OCI-LY3 (cell line): ENCODE measurements around the gene PPP6R2.

Experiments used
- H2AFZ ChIP-seq: fragments of 200-600, 300-600 bp; shearing (Covaris generic); 2 replicates; pipeline ENCODE4 v1.6.0; 2014; ENCODE audit warnings: antibody characterized with exemption, low read depth, low read length
- H3K27ac ChIP-seq: fragments of 200-600, 300-600 bp; sonication (generic); 2 replicates; pipeline ENCODE4 v1.5.1; 2014; ENCODE audit warnings: mild to moderate bottlenecking, low read length, moderate library complexity, mixed read lengths
- H3K27me3 ChIP-seq: fragments of 200-600, 300-600 bp; sonication (generic); 2 replicates; pipeline ENCODE4 v1.6.1; 2014; ENCODE audit warnings: low read depth, low read length, mixed read lengths
- H3K36me3 ChIP-seq: fragments of 200-600, 300-600 bp; sonication (generic); replicated peaks from 2 replicates; pipeline ENCODE3; 2014; ENCODE audit warnings: low read depth, low read length, mixed read lengths
- H3K4me1 ChIP-seq: fragments of 300-600, 200-600 bp; sonication (generic); 2 replicates; pipeline ENCODE4 v1.6.1; 2014; ENCODE audit warnings: low read length, mixed read lengths
- H3K4me2 ChIP-seq: fragments of 200-600, 300-600 bp; sonication (generic); 2 replicates; pipeline ENCODE4 v1.6.1; 2014; ENCODE audit warnings: low read length, mixed read lengths
- H3K4me3 ChIP-seq: fragments of 300-600, 200-600 bp; sonication (generic); 2 replicates; pipeline ENCODE4 v1.5.1; 2014; ENCODE audit warnings: antibody characterized with exemption, mild to moderate bottlenecking, low read length, moderate library complexity
- H3K79me2 ChIP-seq: fragments of 300-600, 200-600 bp; shearing (Covaris generic); 2 replicates; pipeline ENCODE4 v1.6.1; 2014; ENCODE audit warnings: mild to moderate bottlenecking, low read length, mixed read lengths
- H3K9ac ChIP-seq: fragments of 300-600, 200-600 bp; shearing (Covaris generic); 2 replicates; pipeline ENCODE4 v1.6.0; 2014; ENCODE audit warnings: mild to moderate bottlenecking, low read length, moderate library complexity
- H3K9me3 ChIP-seq: fragments of 200-600, 300-600 bp; shearing (Covaris generic); 2 replicates; pipeline ENCODE4 v1.6.1; 2014; ENCODE audit warnings: low read length, mixed read lengths; ENCODE audit not compliant: insufficient read depth
- H4K20me1 ChIP-seq: fragments of 200-600, 300-600 bp; sonication (generic); 2 replicates; pipeline ENCODE4 v1.6.1; 2016; ENCODE audit warnings: low read length, mixed read lengths; ENCODE audit not compliant: insufficient read depth
- CTCF ChIP-seq: fragments of 200-600, 300-600 bp; sonication (generic); IDR thresholded peaks from 2 replicates; pipeline ENCODE4 v1.5.1; 2014; ENCODE audit warnings: antibody characterized with exemption, low read length, low read depth
- EZH2phosphoT487 ChIP-seq: fragments of 200-600 bp; shearing (Covaris generic); IDR thresholded peaks from 2 replicates; pipeline ENCODE4 v1.6.1; 2018; ENCODE audit warnings: antibody characterized with exemption, mixed run types, low read depth

Gene PPP6R2

GRCh38 chr22:50418624-50419023 is 75.5 kb downstream of the PPP6R2 start:
- Histone ChIP-seq H3K27ac (no peak overlapping the region), H3K36me3 (peaks cover 2% of the 10 kb centered on the region), H3K9me3 (no peaks in the 10 kb centered on the region), H3K4me3 (no peak overlapping the region), H3K27me3 (no peaks in the 10 kb centered on the region), H3K79me2 (no peaks in the 10 kb centered on the region), H3K4me2 (no peak overlapping the region), H2AFZ (no peak overlapping the region), H4K20me1 (no peaks in the 10 kb centered on the region), H3K4me1 (no peaks in the 10 kb centered on the region), H3K9ac (no peak overlapping the region)
- no peak for TF ChIP-seq EZH2phosphoT487
- TF ChIP-seq CTCF = no peak

GRCh38 chr22:50419116-50419515 is 76.0 kb downstream of the PPP6R2 start:
- H3K4me2 ChIP-seq = no peak overlapping the region
- TF ChIP-seq EZH2phosphoT487 (no peak), CTCF (no peak)
- no peaks in the 10 kb centered on the region for H3K79me2 ChIP-seq
- no peaks in the 10 kb centered on the region for H3K9me3 ChIP-seq
- H3K9ac ChIP-seq = no peak overlapping the region
- H3K4me3 ChIP-seq = no peak overlapping the region
- no peak overlapping the region for H3K27ac ChIP-seq
- no peaks in the 10 kb centered on the region for H4K20me1 ChIP-seq
- H2AFZ ChIP-seq = no peak overlapping the region
- H3K4me1 ChIP-seq = no peaks in the 10 kb centered on the region
- no peaks in the 10 kb centered on the region for H3K27me3 ChIP-seq
- peaks cover 2% of the 10 kb centered on the region for H3K36me3 ChIP-seq

GRCh38 chr22:50420015-50420414 is 76.9 kb downstream of the PPP6R2 start:
- TF ChIP-seq CTCF (no peak), EZH2phosphoT487 (no peak)
- Histone ChIP-seq H3K36me3 (peaks cover 4% of the 10 kb centered on the region), H3K79me2 (no peaks in the 10 kb centered on the region), H3K4me1 (no peaks in the 10 kb centered on the region), H3K27ac (no peak overlapping the region), H4K20me1 (no peaks in the 10 kb centered on the region), H3K4me3 (no peak overlapping the region), H3K4me2 (no peak overlapping the region), H3K27me3 (no peaks in the 10 kb centered on the region), H3K9me3 (no peaks in the 10 kb centered on the region), H2AFZ (no peak overlapping the region), H3K9ac (no peak overlapping the region)

GRCh38 chr22:50420581-50420980 is 77.5 kb downstream of the PPP6R2 start:
- Histone ChIP-seq H3K79me2 (no peaks in the 10 kb centered on the region), H2AFZ (no peak overlapping the region), H4K20me1 (no peaks in the 10 kb centered on the region), H3K36me3 (peaks cover 7% of the 10 kb centered on the region), H3K27ac (no peak overlapping the region), H3K27me3 (no peaks in the 10 kb centered on the region), H3K9ac (no peak overlapping the region), H3K4me1 (no peaks in the 10 kb centered on the region), H3K4me3 (no peak overlapping the region), H3K9me3 (no peaks in the 10 kb centered on the region), H3K4me2 (no peak overlapping the region)
- TF ChIP-seq EZH2phosphoT487 = no peak
- TF ChIP-seq CTCF = no peak
